Measurements from ENCODE around the gene PRPF6.
A peak's percentile ranks its signal among the peaks of the same experiment; 100 is the strongest.
"Not testable (repeated sequence)": the region's sequence is repeated elsewhere in the genome, so short reads cannot be mapped to it uniquely, and the experiment has no call there.

The PRPF6 gene

GRCh38 chr20:63960654-63961621 is 20.0 kb upstream of the PRPF6 start:
- ATAC-seq, DNase-seq: not testable (repeated sequence)

GRCh38 chr20:63961664-63962425 is 19.1 kb upstream of the PRPF6 start:
- no peak for ATAC-seq
- no peak for DNase-seq

GRCh38 chr20:63962426-63963347 is 18.2 kb upstream of the PRPF6 start:
- ATAC-seq, result no peak

GRCh38 chr20:63963348-63963741 is 17.6 kb upstream of the PRPF6 start:
- ATAC-seq (no peak), DNase-seq (no peak)

More at GRCh38 chr20:63962426-63963347, 18.2 kb upstream of the PRPF6 start:
- DNase-seq, result no peak

GRCh38 chr20:63963784-63964301 is 17.1 kb upstream of the PRPF6 start:
- ATAC-seq (no peak), DNase-seq (no peak)

- no peak for DNase-seq
- ATAC-seq, result no peak
Observed at GRCh38 chr20:63964412-63964811, 16.5 kb upstream of the PRPF6 start.

- DNase-seq (peak; percentile 2), ATAC-seq (no peak)
Observed at GRCh38 chr20:63966172-63966943, 14.6 kb upstream of the PRPF6 start.

- no peak for DNase-seq
- no peak for ATAC-seq
Observed at GRCh38 chr20:63966944-63967322, 14.0 kb upstream of the PRPF6 start.

GRCh38 chr20:63967330-63968135 is 13.4 kb upstream of the PRPF6 start:
- ATAC-seq (no peak), DNase-seq (peak; percentile 2)

GRCh38 chr20:63968136-63968927 is 12.6 kb upstream of the PRPF6 start:
- ATAC-seq, result no peak
- DNase-seq, result peak; percentile 2

- DNase-seq (peak; percentile 46), ATAC-seq (peak; percentile 5)
Observed at GRCh38 chr20:63968928-63969760, 11.8 kb upstream of the PRPF6 start.

- ATAC-seq (peak; percentile 16), DNase-seq (peak; percentile 64)
Observed at GRCh38 chr20:63969838-63970713, 10.9 kb upstream of the PRPF6 start, which contains the start of gene ZNF512B. TSS of gene ZNF512B (minus strand) at chr20:63969930. CDS start at chr20:63967950, 1,980 bp downstream.

- ATAC-seq (no peak), DNase-seq (no peak)
Observed at GRCh38 chr20:63970714-63971431, 10.1 kb upstream of the PRPF6 start.

GRCh38 chr20:63971960-63972311 is 9.0 kb upstream of the PRPF6 start:
- ATAC-seq, result not testable (repeated sequence)
- DNase-seq, result peak; percentile 2

- DNase-seq, result peak; percentile 3
- no peak for ATAC-seq
Observed at GRCh38 chr20:63972312-63973159, 8.4 kb upstream of the PRPF6 start.

- DNase-seq (no peak), ATAC-seq (no peak)
Observed at GRCh38 chr20:63973160-63973479, 7.8 kb upstream of the PRPF6 start.

Measured in stimulated activated naive CD8-positive, alpha-beta T cell treated with anti-CD3 and anti-CD28 coated beads, Interleukin-15, Interleukin-2, amounts not matched to agents 100 U/mL and 50 U/mL, for 24 hours (primary cell).